ENCODE measurements around the gene DGKQ. TPM values are rescaled to one million over a fixed set of nuclear protein-coding genes. Genes with fewer than 3 reads are reported as not detected.
A peak's percentile ranks its signal among the peaks of the same experiment; 100 is the strongest.
"Not testable (repeated sequence)": the region's sequence is repeated elsewhere in the genome, so short reads cannot be mapped to it uniquely, and the experiment has no call there.

The DGKQ gene
- total RNA-seq, 1 donor from 2014 or later, result 17.9 TPM

GRCh38 chr4:946103-946450 is 27.3 kb downstream of the DGKQ start:
- H3K36me3 ChIP-seq (ENCODE audit: control insufficient read depth, insufficient read depth, low read length), result no peaks in the 10 kb centered on the region

DNA sequence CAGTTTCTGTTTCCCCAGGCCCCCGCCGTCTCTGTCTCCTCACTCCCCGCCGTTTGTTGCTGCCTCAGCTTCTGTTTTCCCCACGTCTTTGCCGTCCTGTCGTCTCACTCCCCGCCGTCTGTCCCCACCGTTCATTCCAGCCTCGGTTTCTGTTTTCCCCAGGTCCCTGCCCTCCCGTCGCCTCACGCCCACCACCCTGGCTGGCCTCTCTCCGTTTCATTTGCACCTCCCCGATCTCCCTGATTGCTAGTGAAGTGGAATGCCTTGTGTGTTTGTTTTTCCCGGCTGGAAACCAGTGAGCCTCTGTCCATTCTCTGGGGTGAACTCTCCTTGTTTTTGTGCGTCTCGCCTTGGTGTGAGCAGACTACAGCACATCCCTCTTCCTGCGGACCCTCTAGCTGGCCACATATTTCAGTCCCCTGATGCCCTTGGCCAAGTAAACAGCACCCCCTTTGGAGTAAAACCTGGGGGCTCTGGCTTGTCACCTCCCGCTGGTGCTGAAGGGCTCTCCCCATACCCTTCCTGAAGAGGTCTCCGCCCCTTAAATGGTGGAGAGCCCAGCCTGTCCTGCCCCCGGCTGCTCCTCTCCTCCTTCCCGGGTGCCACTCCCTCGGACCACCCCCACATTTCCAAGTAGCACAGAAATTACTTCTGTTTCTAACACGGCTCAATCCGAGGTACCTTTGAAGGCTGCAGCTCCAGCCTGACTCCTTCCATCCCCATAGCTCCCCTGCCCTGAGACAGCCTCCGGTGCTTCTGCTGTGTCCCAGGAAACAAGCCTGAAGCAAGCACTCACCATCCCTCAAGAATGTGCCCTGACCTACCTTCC is 27.9 kb downstream of the DGKQ start:
- TF ChIP-seq, protein P1, sequence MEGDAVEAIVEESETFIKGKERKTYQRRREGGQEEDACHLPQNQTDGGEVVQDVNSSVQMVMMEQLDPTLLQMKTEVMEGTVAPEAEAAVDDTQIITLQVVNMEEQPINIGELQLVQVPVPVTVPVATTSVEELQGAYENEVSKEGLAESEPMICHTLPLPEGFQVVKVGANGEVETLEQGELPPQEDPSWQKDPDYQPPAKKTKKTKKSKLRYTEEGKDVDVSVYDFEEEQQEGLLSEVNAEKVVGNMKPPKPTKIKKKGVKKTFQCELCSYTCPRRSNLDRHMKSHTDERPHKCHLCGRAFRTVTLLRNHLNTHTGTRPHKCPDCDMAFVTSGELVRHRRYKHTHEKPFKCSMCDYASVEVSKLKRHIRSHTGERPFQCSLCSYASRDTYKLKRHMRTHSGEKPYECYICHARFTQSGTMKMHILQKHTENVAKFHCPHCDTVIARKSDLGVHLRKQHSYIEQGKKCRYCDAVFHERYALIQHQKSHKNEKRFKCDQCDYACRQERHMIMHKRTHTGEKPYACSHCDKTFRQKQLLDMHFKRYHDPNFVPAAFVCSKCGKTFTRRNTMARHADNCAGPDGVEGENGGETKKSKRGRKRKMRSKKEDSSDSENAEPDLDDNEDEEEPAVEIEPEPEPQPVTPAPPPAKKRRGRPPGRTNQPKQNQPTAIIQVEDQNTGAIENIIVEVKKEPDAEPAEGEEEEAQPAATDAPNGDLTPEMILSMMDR (IDR thresholded peaks at IDR 0.05; ENCODE audit: insufficient read depth, low read length, severe bottlenecking), result no peak
- FAIRE-seq (no peak), DNase-seq (ENCODE audit: low read depth) (no peak)
- Histone ChIP-seq H3K4me3 (ENCODE audit: low read depth, low read length) (no peak overlapping the region), H3K36me3 (ENCODE audit: control insufficient read depth, insufficient read depth, low read length) (no peaks in the 10 kb centered on the region), H3K27me3 (ENCODE audit: control insufficient read depth, insufficient read depth, low read length) (no peaks in the 10 kb centered on the region)

More at GRCh38 chr4:946103-946450, 27.3 kb downstream of the DGKQ start:
- TF ChIP-seq, protein P1 (IDR thresholded peaks at IDR 0.05; ENCODE audit: insufficient read depth, low read length, severe bottlenecking), result no peak
- H3K4me3 ChIP-seq (ENCODE audit: low read depth, low read length), result no peak overlapping the region
- no peaks in the 10 kb centered on the region for H3K27me3 ChIP-seq (ENCODE audit: control insufficient read depth, insufficient read depth, low read length)
- DNase-seq (ENCODE audit: low read depth), result no peak
- FAIRE-seq, result no peak

- not testable (repeated sequence) for FAIRE-seq
Observed at GRCh38 chr4:939508-939907, 33.9 kb downstream of the DGKQ start.

GRCh38 chr4:932713-933070 is 40.7 kb downstream of the DGKQ start:
- peaks cover 7% of the 10 kb centered on the region for H3K36me3 ChIP-seq (ENCODE audit: control insufficient read depth, insufficient read depth, low read length)
- TF ChIP-seq, protein P1 (IDR thresholded peaks at IDR 0.05; ENCODE audit: insufficient read depth, low read length, severe bottlenecking), result peak; percentile 12
- DNase-seq (ENCODE audit: low read depth) (no peak), FAIRE-seq (no peak)
- no peaks in the 10 kb centered on the region for H3K27me3 ChIP-seq (ENCODE audit: control insufficient read depth, insufficient read depth, low read length)
- peak overlapping the region; percentile 100 for H3K4me3 ChIP-seq (ENCODE audit: low read depth, low read length)

More at GRCh38 chr4:939508-939907, 33.9 kb downstream of the DGKQ start:
- DNase-seq (ENCODE audit: low read depth); H3K36me3 ChIP-seq (ENCODE audit: control insufficient read depth, insufficient read depth, low read length); H3K4me3 ChIP-seq (ENCODE audit: low read depth, low read length); H3K27me3 ChIP-seq (ENCODE audit: control insufficient read depth, insufficient read depth, low read length): not testable (repeated sequence)

DNA sequence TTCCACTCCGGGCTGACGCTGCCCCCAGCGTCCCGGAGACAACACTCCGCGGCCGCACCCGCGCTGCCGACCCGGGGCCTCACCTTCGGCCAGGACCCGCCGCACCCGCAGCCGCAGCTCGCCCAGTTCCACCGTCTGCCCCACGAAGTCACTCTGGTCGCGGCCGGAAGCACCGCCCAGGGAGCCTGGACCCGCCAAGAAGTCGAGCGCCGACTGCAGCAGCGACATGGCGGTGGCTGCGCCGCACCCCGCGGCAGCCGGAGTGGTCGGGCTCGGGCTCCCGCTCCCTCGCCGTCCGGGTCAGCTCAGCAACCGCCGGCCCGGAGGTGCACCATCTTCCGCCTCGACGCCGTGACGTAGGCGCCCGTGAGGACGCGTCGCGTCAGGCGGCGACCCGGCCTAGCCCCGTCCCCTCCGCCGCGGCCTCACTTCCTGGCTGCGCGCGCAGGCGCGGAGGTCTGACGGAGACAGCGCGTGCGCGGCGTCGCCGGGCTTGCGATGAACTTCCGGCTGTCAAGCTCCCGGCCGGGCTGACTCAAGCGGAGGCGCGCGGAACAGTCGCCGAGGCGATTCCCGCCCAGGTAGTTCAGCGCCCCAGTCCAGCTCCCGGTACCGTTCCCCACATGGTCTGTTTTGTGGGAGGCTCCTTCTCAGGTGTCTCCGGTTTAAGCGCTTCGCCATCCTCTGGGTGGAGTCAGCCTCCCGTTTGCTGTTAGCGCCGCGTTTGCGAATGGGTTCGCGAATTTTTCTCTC is 41.2 kb downstream of the DGKQ start, which contains the start of the genes GAK and TMEM175:
GAK (minus strand) TSS at position 357 of the 753 bp plus-strand sequence; CDS start at position 228, 129 bp downstream.
TMEM175 (plus strand) TSS at position 501 of the 753 bp plus-strand sequence. CDS start 15,280 bp downstream, outside the sequence.
- peaks cover 7% of the 10 kb centered on the region for H3K36me3 ChIP-seq (ENCODE audit: control insufficient read depth, insufficient read depth, low read length)
- FAIRE-seq, result no peak

More for the DNA sequence above, 41.2 kb downstream of the DGKQ start, which contains the start of the genes GAK and TMEM175:
- peak; percentile 92 for DNase-seq (ENCODE audit: low read depth)
- no peaks in the 10 kb centered on the region for H3K27me3 ChIP-seq (ENCODE audit: control insufficient read depth, insufficient read depth, low read length)
- TF ChIP-seq, protein P1 (IDR thresholded peaks at IDR 0.05; ENCODE audit: insufficient read depth, low read length, severe bottlenecking), result no peak
- peak within 1 kb of the TSS; percentile 100 for H3K4me3 ChIP-seq (ENCODE audit: low read depth, low read length)

Data from bronchial epithelial cell (primary cell).